Upper lobe of right lung (tissue), 1 donor: ENCODE measurements around the gene OPCML. TPM values are rescaled to one million over a fixed set of nuclear protein-coding genes. Genes with fewer than 3 reads are reported as not detected.

ENCODE experiments used
- ATAC-seq: fragments of 200-7000 bp; cut with Tn5 transposase; one replicate; pipeline ENCODE4 v1.9.1; 2020; ENCODE audit warnings: mild to moderate bottlenecking, moderate library complexity
- DNase-seq: peaks from one replicate; pipeline ENCODE4 v3.0.0-alpha.2; 2020
- H3K27ac ChIP-seq: fragments of 200-600 bp; one replicate; pipeline ENCODE4 v1.8.0; 2022
- H3K27me3 ChIP-seq: fragments of 200-600 bp; one replicate; pipeline ENCODE4 v1.8.0; 2022; ENCODE audit warnings: mild to moderate bottlenecking
- H3K36me3 ChIP-seq: fragments of 200-600 bp; one replicate; pipeline ENCODE4 v1.8.0; 2022
- H3K4me1 ChIP-seq: fragments of 200-600 bp; one replicate; pipeline ENCODE4 v1.8.0; 2022
- H3K4me3 ChIP-seq: fragments of 200-600 bp; one replicate; pipeline ENCODE4 v1.8.0; 2022; ENCODE audit warnings: mild to moderate bottlenecking
- H3K9me3 ChIP-seq: fragments of 200-600 bp; one replicate; pipeline ENCODE4 v1.8.0; 2022
- CTCF ChIP-seq: fragments of 200-600 bp; IDR thresholded peaks from one replicate; pipeline ENCODE4 v1.8.0; 2022; ENCODE audit warnings: antibody characterized with exemption
- intact Hi-C: fragments of 100-400 bp; cut with DNase I; formaldehyde crosslinking; loops from one replicate; pipeline ENCODE4 v1.11.0; 2022
- total RNA-seq: library from RNA; stranded (reverse); fragmentation: NEBNext Ultra II Directional; extraction: Animal tissue kit (Norgen Biotek cat#: 25700); gene quantifications from one replicate; pipeline ENCODE4 v1.2.1, GENCODE V29; 2021
- donor health status: DM: no; HTN: yes; CAD: no; lungs with severe emphysema.

The OPCML gene
- total RNA-seq, 1 donor from 2014 or later: not detected

- no peak for ATAC-seq
- no peaks in the 10 kb centered on the region for H3K4me1 ChIP-seq
- no peaks in the 10 kb centered on the region for H3K36me3 ChIP-seq
- DNase-seq: no peak
- H3K27ac ChIP-seq: no peak overlapping the region
- H3K9me3 ChIP-seq: no peaks in the 10 kb centered on the region
- H3K27me3 ChIP-seq: no peaks in the 10 kb centered on the region
- H3K4me3 ChIP-seq: no peak overlapping the region
- intact Hi-C loops: no loop called here
- TF ChIP-seq CTCF: no peak
These were observed 1166.7 kb downstream of the OPCML start for GRCh38 chr11:132365650-132366049.
